Osteoblast (primary cell): ENCODE measurements around the gene TMEM18. TPM values are rescaled to one million over a fixed set of nuclear protein-coding genes. Genes with fewer than 3 reads are reported as not detected.

Experiments
- DNase-seq: peaks from one replicate; pipeline ENCODE4 v3.0.0; 2011; ENCODE audit warnings: low spot score, mixed read lengths; ENCODE audit not compliant: insufficient read length; ENCODE audit errors: missing footprints
- H2AFZ ChIP-seq: 2 replicates; pipeline ENCODE4 v1.6.0; 2011; ENCODE audit warnings: mild to moderate bottlenecking, low read length
- H3K27ac ChIP-seq: 2 replicates; pipeline ENCODE4 v1.5.1; 2011; ENCODE audit warnings: mild to moderate bottlenecking, low read depth, low read length, moderate library complexity
- H3K27me3 ChIP-seq: 2 replicates; pipeline ENCODE4 v1.6.0; 2012; ENCODE audit warnings: mild to moderate bottlenecking, control low read depth, inconsistent platforms, low read length, moderate library complexity; ENCODE audit not compliant: insufficient read depth
- H3K36me3 ChIP-seq: 2 replicates; pipeline ENCODE4 v1.5.1; 2011; ENCODE audit warnings: mild to moderate bottlenecking, low read length, control low read depth, moderate library complexity; ENCODE audit not compliant: insufficient read depth
- H3K4me1 ChIP-seq: 2 replicates; pipeline ENCODE4 v1.5.1; 2011; ENCODE audit warnings: mild to moderate bottlenecking, low read length, control low read depth, moderate library complexity; ENCODE audit not compliant: insufficient read depth
- H3K4me2 ChIP-seq: 2 replicates; pipeline ENCODE4 v1.6.0; 2011; ENCODE audit warnings: mild to moderate bottlenecking, low read length; ENCODE audit not compliant: insufficient read depth
- H3K4me3 ChIP-seq: fragments of 200-600 bp; sonication (generic); 3 replicates; pipeline ENCODE4 v1.5.1; 2012; ENCODE audit warnings: mild to moderate bottlenecking, low read length, inconsistent platforms; ENCODE audit not compliant: insufficient read depth
- H3K79me2 ChIP-seq: 2 replicates; pipeline ENCODE4 v1.6.0; 2012; ENCODE audit warnings: mild to moderate bottlenecking, low read length, control low read depth, inconsistent platforms; ENCODE audit not compliant: insufficient read depth
- H3K9me3 ChIP-seq: 2 replicates; pipeline ENCODE4 v1.5.1; 2011; ENCODE audit warnings: low read depth, low read length, control low read depth
- H4K20me1 ChIP-seq: 2 replicates; pipeline ENCODE4 v1.6.0; 2012; ENCODE audit warnings: mild to moderate bottlenecking, low read length, control low read depth; ENCODE audit not compliant: insufficient read depth
- CTCF ChIP-seq: IDR thresholded peaks from 2 replicates; pipeline ENCODE4 v1.5.1; 2011; ENCODE audit warnings: mild to moderate bottlenecking, low read depth, low read length, moderate library complexity; ENCODE audit errors: extremely low read depth
- total RNA-seq: library from RNA; depleted of rRNA; stranded (reverse); fragments of >200 nt; gene quantifications from 2 replicates; pipeline ENCODE4 v1.2.3, GENCODE V29; 2012

The TMEM18 gene
- total RNA-seq, 1 donor: 15.9 TPM

- no peaks in the 10 kb centered on the region for H4K20me1 ChIP-seq
- no peak overlapping the region for H2AFZ ChIP-seq
- DNase-seq: no peak
- no peaks in the 10 kb centered on the region for H3K9me3 ChIP-seq
- H3K4me3 ChIP-seq: no peak overlapping the region
- no peaks in the 10 kb centered on the region for H3K4me1 ChIP-seq
- no peak overlapping the region for H3K4me2 ChIP-seq
- H3K36me3 ChIP-seq: no peaks in the 10 kb centered on the region
- no peaks in the 10 kb centered on the region for H3K79me2 ChIP-seq
- no peak overlapping the region for H3K27ac ChIP-seq
- no peak for TF ChIP-seq CTCF
- no peaks in the 10 kb centered on the region for H3K27me3 ChIP-seq
These were observed 51.5 kb downstream of the TMEM18 start for GRCh38 chr2:625415-626333.

- no peak for TF ChIP-seq CTCF
- Histone ChIP-seq H3K27ac (no peak overlapping the region), H3K27me3 (no peaks in the 10 kb centered on the region), H3K4me3 (no peak overlapping the region), H4K20me1 (no peaks in the 10 kb centered on the region), H3K79me2 (no peaks in the 10 kb centered on the region), H3K36me3 (no peaks in the 10 kb centered on the region), H2AFZ (no peak overlapping the region), H3K9me3 (no peaks in the 10 kb centered on the region), H3K4me2 (no peak overlapping the region), H3K4me1 (no peaks in the 10 kb centered on the region)
- DNase-seq: no peak
These were observed 52.5 kb downstream of the TMEM18 start for GRCh38 chr2:624551-625347.

DNA sequence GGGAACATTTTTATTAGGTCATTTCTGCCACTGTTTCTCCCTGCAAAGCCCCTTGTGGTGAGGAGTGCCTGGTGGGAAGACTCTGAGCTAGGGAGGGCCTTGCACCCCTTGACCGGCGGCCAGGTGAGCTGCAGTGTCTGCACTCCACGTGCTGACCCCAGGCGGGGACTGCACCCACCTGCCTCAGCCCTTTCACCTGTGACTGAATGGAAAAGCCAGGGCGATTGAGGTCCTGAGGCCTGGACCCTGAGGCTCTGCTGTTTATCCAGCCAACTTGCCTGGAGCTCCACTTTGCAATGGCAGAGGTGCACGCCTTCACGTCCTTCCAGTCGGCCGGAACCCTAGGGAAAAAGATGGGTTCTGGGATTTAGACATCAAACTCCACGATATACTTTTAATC, 53.1 kb downstream of the TMEM18 start:
- no peak for DNase-seq
- Histone ChIP-seq H2AFZ (no peak overlapping the region), H4K20me1 (no peaks in the 10 kb centered on the region), H3K4me3 (no peak overlapping the region), H3K27ac (no peak overlapping the region), H3K4me2 (no peak overlapping the region), H3K9me3 (no peaks in the 10 kb centered on the region), H3K36me3 (no peaks in the 10 kb centered on the region), H3K79me2 (no peaks in the 10 kb centered on the region), H3K27me3 (no peaks in the 10 kb centered on the region), H3K4me1 (no peaks in the 10 kb centered on the region)
- TF ChIP-seq CTCF: no peak
